ENCODE measurements around the gene CNKSR3.

The CNKSR3 gene

DNA sequence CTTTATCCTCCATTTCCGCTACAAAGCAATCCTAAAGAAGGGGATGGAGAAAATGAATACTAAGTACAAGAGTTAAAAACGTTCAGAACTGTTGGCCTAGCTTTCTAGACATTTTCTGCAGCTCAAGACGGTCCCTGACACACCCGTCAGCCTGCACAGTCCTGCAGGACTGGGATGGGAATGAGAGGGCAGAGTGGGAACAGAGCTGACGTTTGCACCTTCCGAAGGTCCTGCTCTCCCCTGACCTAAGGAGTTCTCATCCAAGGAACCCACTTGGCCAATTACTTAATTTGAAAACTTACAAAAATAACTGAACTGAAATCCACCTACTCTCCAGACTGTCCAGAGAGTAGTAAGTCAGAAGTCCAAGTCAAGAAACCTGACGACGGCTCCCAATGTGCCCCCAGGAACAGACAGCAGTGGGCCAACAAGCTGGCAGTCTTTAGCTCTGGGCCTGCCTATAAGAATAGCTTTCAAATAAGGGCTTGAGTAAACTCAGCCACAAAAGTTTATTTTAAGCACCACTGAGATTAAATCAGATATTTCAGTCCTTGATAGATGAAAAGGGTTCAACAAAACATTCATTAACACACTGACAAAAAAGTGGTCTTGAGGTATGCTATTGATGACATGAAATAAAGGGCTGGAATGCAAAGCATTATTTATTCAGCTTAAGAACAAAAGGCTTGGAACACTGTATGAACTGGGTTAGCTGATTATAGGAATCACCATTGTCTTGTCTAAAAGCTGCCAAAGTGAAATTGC is 76.8 kb downstream of the CNKSR3 start:
- DNase-seq = no peak
- TF ChIP-seq, protein P1, sequence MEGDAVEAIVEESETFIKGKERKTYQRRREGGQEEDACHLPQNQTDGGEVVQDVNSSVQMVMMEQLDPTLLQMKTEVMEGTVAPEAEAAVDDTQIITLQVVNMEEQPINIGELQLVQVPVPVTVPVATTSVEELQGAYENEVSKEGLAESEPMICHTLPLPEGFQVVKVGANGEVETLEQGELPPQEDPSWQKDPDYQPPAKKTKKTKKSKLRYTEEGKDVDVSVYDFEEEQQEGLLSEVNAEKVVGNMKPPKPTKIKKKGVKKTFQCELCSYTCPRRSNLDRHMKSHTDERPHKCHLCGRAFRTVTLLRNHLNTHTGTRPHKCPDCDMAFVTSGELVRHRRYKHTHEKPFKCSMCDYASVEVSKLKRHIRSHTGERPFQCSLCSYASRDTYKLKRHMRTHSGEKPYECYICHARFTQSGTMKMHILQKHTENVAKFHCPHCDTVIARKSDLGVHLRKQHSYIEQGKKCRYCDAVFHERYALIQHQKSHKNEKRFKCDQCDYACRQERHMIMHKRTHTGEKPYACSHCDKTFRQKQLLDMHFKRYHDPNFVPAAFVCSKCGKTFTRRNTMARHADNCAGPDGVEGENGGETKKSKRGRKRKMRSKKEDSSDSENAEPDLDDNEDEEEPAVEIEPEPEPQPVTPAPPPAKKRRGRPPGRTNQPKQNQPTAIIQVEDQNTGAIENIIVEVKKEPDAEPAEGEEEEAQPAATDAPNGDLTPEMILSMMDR (IDR thresholded peaks at IDR 0.05; ENCODE audit: low read depth, low read length) = no peak
- H3K4me3 ChIP-seq (ENCODE audit: low read depth, low read length) = no peak overlapping the region

DNA sequence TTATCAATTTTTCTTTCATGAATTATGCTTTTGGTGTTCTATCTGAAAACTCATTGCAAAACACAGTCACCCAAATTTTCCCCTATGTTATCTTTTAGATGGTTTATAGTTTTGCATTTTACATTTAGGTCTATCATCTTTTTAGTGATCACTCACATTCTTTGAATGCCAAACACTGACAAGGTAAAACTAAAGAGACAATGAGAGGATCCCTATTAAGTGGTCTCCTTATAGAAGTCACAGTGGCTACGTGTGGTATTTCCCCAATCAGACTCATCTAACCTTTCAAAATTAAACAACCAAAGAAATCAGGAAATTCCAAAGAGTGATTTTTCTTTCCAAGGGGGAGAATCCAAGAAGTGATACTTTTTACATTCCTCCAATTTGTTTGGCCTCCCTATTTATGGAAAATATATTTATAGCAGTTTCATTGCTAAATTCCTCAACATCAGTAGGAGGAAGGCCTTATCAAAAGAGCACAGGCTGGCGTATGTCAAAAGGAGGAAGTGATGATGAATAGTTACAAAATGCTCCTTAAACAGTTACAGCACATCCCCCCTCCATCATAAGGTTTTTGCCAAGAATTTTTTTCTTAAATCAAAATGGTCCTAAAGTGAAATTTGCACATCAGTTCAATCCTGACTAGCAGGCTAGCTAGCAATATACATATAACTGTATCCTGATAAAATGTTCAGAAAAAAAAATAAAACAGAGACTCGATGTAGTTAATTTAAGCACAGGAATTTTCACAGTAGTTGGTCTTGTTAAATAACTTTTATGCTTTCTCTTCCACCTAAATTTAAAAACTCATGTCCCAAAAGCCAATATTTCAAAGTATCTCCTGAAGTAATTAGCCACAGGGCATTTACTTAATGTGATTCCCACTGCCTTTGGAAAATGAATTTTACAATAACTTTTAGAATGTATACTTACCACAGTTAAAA is 77.7 kb downstream of the CNKSR3 start:
- no peak overlapping the region for H3K27ac ChIP-seq

More for the DNA sequence above, 76.8 kb downstream of the CNKSR3 start:
- H3K36me3 ChIP-seq = no peaks in the 10 kb centered on the region
- H3K9me3 ChIP-seq (ENCODE audit: severe bottlenecking) = no peaks in the 10 kb centered on the region
- no peaks in the 10 kb centered on the region for H3K27me3 ChIP-seq (ENCODE audit: insufficient read depth, low read depth, severe bottlenecking)
- H3K27ac ChIP-seq = no peak overlapping the region

DNA sequence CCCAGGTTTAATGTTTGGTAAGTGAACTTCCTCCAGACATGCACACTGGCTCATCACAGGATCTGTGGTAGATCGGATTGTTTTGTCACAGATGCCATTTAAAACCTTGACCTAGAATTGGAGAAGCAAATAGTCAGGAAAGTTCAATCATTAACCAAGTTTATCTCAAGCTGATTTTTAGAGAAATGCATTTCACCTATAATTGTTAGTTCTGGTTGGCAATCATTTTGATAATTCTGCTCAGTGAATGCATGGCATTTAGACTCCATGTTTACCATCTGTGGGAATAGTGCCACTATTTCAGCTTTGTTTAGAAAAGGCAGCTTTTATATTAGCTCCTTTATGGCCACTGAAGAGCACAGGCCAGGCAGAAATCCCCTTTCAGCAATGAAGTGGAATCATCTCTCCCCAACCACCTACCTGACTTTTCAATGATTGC is 80.0 kb downstream of the CNKSR3 start:
- no peak for DNase-seq
- TF ChIP-seq, protein P1 (IDR thresholded peaks at IDR 0.05; ENCODE audit: low read depth, low read length) = no peak
- H3K27ac ChIP-seq = peak overlapping the region; percentile 33
- H3K27me3 ChIP-seq (ENCODE audit: insufficient read depth, low read depth, severe bottlenecking) = no peaks in the 10 kb centered on the region
- no peaks in the 10 kb centered on the region for H3K9me3 ChIP-seq (ENCODE audit: severe bottlenecking)
- no peaks in the 10 kb centered on the region for H3K36me3 ChIP-seq
- no peak overlapping the region for H3K4me3 ChIP-seq (ENCODE audit: low read depth, low read length)

More for the DNA sequence above, 77.7 kb downstream of the CNKSR3 start:
- H3K36me3 ChIP-seq = no peaks in the 10 kb centered on the region
- no peak for DNase-seq
- H3K9me3 ChIP-seq (ENCODE audit: severe bottlenecking) = no peaks in the 10 kb centered on the region
- H3K27me3 ChIP-seq (ENCODE audit: insufficient read depth, low read depth, severe bottlenecking) = no peaks in the 10 kb centered on the region
- no peak overlapping the region for H3K4me3 ChIP-seq (ENCODE audit: low read depth, low read length)
- TF ChIP-seq, protein P1 (IDR thresholded peaks at IDR 0.05; ENCODE audit: low read depth, low read length) = no peak

DNA sequence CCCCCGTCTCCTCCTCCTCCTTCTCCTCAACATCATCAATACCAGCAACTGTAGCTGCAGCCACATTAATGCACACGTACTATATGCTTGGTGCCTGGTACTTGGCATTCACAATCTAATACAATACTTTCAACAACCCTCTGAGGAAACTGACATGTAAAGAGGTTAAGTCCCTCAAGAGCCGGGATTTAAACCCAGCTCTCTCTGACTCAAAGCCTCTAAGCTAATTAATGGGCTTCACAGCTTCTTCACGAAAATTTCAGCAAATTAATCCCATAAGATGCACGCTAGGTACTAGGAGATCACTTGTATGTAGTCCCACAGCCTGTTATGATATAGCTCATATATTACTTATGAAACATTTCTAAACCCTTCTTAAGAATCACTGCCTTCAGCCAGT is 80.8 kb downstream of the CNKSR3 start:
- Histone ChIP-seq H3K27ac (peak overlapping the region; percentile 33), H3K27me3 (ENCODE audit: insufficient read depth, low read depth, severe bottlenecking) (no peaks in the 10 kb centered on the region), H3K4me3 (ENCODE audit: low read depth, low read length) (no peak overlapping the region), H3K36me3 (no peaks in the 10 kb centered on the region), H3K9me3 (ENCODE audit: severe bottlenecking) (no peaks in the 10 kb centered on the region)
- TF ChIP-seq, protein P1 (IDR thresholded peaks at IDR 0.05; ENCODE audit: low read depth, low read length) = no peak
- DNase-seq = peak; percentile 56

DNA sequence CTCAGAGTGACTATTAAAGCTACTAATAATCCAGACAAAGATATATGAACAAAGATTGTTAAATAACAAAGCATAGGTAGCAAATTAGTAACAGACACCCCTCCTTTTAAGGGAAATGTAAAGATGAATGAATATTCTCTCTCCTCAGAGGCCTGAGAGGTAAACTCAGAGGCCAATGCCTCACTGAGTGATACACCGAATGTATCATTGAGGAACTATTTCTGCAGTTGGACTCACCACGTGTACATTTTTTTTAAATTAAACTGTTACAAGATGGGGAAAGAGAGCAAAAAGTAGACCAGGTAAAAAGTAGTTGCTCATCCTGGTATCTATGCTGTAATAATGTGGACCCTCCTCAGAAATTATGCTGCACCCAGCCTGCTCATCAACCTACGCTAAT is 81.6 kb downstream of the CNKSR3 start:
- Histone ChIP-seq H3K27me3 (ENCODE audit: insufficient read depth, low read depth, severe bottlenecking) (no peaks in the 10 kb centered on the region), H3K4me3 (ENCODE audit: low read depth, low read length) (no peak overlapping the region), H3K9me3 (ENCODE audit: severe bottlenecking) (no peaks in the 10 kb centered on the region), H3K27ac (no peak overlapping the region), H3K36me3 (no peaks in the 10 kb centered on the region)
- no peak for DNase-seq
- TF ChIP-seq, protein P1 (IDR thresholded peaks at IDR 0.05; ENCODE audit: low read depth, low read length) = no peak

Data from WERI-Rb-1 (cell line).